Measurements from ENCODE around the gene TOPBP1. TPM values are rescaled to one million over a fixed set of nuclear protein-coding genes. Genes with fewer than 3 reads are reported as not detected.

The TOPBP1 gene
- total and polyA plus RNA-seq, 4 donors = 27.5 to 49.0 (median 38.6) TPM

GRCh38 chr3:133662278-133662651 is 524 bp upstream of the TOPBP1 start:
- H3K4me3 ChIP-seq (ENCODE audit: low read depth, low read length) = peak overlapping the region; percentile 81
- peak overlapping the region; percentile 85 for H3K27ac ChIP-seq (ENCODE audit: low read depth, low read length)
- WGBS (ENCODE audit: insufficient coverage) = 7% methylated on average over 3 of the region's 7 CpGs
- peaks cover 7% of the 10 kb centered on the region for H3K36me3 ChIP-seq (ENCODE audit: control insufficient read depth, insufficient read depth, low read length)
- H3K27me3 ChIP-seq (ENCODE audit: control insufficient read depth, insufficient read depth, low read length) = no peaks in the 10 kb centered on the region
- no peaks in the 10 kb centered on the region for H3K9me3 ChIP-seq (ENCODE audit: control insufficient read depth, insufficient read depth, low read length)
- peaks cover 3% of the 10 kb centered on the region for H3K4me1 ChIP-seq (ENCODE audit: control insufficient read depth, insufficient read depth, low read length)
- peak in 5 of 6 donors; percentile 15 to 85 (median 43) for DNase-seq (ENCODE audit: low read depth in 4 of 6, low spot score in 6 of 6)

DNA sequence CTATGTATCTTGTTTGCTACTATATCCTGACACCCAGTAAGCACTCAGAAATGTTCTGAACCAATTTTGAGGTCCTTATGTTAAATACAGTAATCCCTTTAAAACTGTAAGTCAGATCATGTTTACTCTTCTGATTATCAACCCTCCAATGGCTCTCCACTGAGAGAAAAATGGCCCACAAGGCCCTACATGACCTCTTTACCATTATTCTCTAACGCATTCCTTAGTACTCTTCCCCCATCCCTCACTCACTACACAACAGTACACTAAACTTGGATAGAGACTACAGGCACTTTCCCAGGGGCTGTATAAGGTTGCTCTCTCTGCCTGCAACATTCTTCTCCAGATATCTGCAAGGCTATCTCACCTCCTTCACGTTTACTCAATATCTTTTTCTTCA is 1.9 kb downstream of the TOPBP1 start:
- H3K27me3 ChIP-seq (ENCODE audit: control insufficient read depth, insufficient read depth, low read length) = no peaks in the 10 kb centered on the region
- peaks cover 14% of the 10 kb centered on the region for H3K36me3 ChIP-seq (ENCODE audit: control insufficient read depth, insufficient read depth, low read length)
- peaks cover 3% of the 10 kb centered on the region for H3K4me1 ChIP-seq (ENCODE audit: control insufficient read depth, insufficient read depth, low read length)
- H3K27ac ChIP-seq (ENCODE audit: low read depth, low read length) = no peak overlapping the region
- WGBS (ENCODE audit: insufficient coverage) = 55% methylated on average over 2 of the region's 2 CpGs
- DNase-seq (ENCODE audit: low read depth in 4 of 6, low spot score in 6 of 6) = no peak
- no peak overlapping the region for H3K4me3 ChIP-seq (ENCODE audit: low read depth, low read length)
- no peaks in the 10 kb centered on the region for H3K9me3 ChIP-seq (ENCODE audit: control insufficient read depth, insufficient read depth, low read length)

DNA sequence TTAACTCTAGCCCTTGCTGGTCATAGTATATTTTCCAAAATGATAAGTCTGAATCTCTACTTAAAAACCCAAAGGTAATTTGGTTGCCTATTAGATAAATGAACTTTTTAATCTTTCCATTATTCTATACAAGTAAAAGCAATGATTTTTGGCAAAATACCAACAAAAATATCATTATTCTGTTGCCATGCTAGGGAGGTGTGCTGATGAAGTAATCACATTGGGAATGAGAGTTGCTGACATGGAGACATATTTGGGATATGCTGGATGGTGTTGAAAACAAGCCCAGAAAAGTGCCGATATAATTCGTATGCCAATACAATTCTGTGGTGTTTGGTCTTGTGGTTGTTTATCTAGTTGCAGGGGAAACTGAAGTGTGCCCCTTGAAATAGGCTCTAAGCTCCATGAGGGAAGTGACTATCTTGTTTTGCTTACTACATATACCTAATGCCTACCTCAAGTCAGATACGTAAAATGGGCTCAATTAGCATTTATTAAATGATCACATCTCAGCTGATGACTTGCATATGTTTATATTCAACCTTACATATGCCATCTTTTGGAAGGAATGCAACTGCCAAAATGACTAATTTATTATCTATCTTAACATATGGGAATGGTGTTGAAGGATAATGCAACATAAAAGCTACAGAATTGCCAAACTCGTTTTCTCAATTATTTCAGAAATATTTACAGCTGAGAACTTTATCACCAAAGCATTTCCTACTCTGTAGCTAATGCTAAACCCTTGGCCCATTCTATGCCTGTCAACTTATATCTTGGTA is 5.8 kb downstream of the TOPBP1 start:
- 100% methylated on average over 3 of the region's 4 CpGs for WGBS (ENCODE audit: insufficient coverage)
- no peaks in the 10 kb centered on the region for H3K9me3 ChIP-seq (ENCODE audit: control insufficient read depth, insufficient read depth, low read length)
- H3K4me3 ChIP-seq (ENCODE audit: low read depth, low read length) = no peak overlapping the region
- H3K36me3 ChIP-seq (ENCODE audit: control insufficient read depth, insufficient read depth, low read length) = peaks cover 19% of the 10 kb centered on the region
- no peaks in the 10 kb centered on the region for H3K27me3 ChIP-seq (ENCODE audit: control insufficient read depth, insufficient read depth, low read length)
- no peaks in the 10 kb centered on the region for H3K4me1 ChIP-seq (ENCODE audit: control insufficient read depth, insufficient read depth, low read length)
- no peak overlapping the region for H3K27ac ChIP-seq (ENCODE audit: low read depth, low read length)
- no peak for DNase-seq (ENCODE audit: low read depth in 4 of 6, low spot score in 6 of 6)

- H3K4me3 ChIP-seq (ENCODE audit: low read depth, low read length) = no peak overlapping the region
- H3K9me3 ChIP-seq (ENCODE audit: control insufficient read depth, insufficient read depth, low read length) = no peaks in the 10 kb centered on the region
- no peaks in the 10 kb centered on the region for H3K4me1 ChIP-seq (ENCODE audit: control insufficient read depth, insufficient read depth, low read length)
- H3K36me3 ChIP-seq (ENCODE audit: control insufficient read depth, insufficient read depth, low read length) = peaks cover 14% of the 10 kb centered on the region
- peak in 1 of 6 donors; percentile 3 for DNase-seq (ENCODE audit: low read depth in 4 of 6, low spot score in 6 of 6)
- no CpG with 5 or more reads among the region's 4 CpGs for WGBS (ENCODE audit: insufficient coverage)
- no peaks in the 10 kb centered on the region for H3K27me3 ChIP-seq (ENCODE audit: control insufficient read depth, insufficient read depth, low read length)
- no peak overlapping the region for H3K27ac ChIP-seq (ENCODE audit: low read depth, low read length)
Measured at GRCh38 chr3:133649486-133650068, 12.2 kb downstream of the TOPBP1 start.

DNA sequence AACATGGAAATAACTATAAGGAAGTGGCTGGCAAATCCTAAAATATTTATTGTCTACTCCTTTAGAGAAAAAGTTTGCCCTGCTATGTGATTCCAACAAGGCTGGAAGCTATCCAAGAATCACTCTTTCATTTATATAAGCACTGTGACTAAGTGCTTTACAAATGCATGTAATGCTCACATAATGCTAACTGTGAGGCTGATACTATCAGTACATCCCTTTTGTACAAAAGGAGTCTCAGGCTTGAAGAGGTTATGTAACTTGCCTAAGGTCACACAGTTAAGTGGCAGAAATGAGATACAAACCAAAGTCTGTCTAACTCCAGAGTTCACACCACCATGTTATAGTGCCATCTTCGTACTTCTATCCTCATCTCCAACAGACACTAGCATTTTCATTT is 17.0 kb downstream of the TOPBP1 start:
- Histone ChIP-seq H3K4me1 (ENCODE audit: control insufficient read depth, insufficient read depth, low read length) (no peaks in the 10 kb centered on the region), H3K4me3 (ENCODE audit: low read depth, low read length) (no peak overlapping the region), H3K27me3 (ENCODE audit: control insufficient read depth, insufficient read depth, low read length) (no peaks in the 10 kb centered on the region), H3K36me3 (ENCODE audit: control insufficient read depth, insufficient read depth, low read length) (peaks cover 16% of the 10 kb centered on the region), H3K27ac (ENCODE audit: low read depth, low read length) (no peak overlapping the region), H3K9me3 (ENCODE audit: control insufficient read depth, insufficient read depth, low read length) (no peaks in the 10 kb centered on the region)
- DNase-seq (ENCODE audit: low read depth in 4 of 6, low spot score in 6 of 6) = peak in 1 of 6 donors; percentile 2
- no CpG with 5 or more reads among the region's 1 CpG for WGBS (ENCODE audit: insufficient coverage)

DNA sequence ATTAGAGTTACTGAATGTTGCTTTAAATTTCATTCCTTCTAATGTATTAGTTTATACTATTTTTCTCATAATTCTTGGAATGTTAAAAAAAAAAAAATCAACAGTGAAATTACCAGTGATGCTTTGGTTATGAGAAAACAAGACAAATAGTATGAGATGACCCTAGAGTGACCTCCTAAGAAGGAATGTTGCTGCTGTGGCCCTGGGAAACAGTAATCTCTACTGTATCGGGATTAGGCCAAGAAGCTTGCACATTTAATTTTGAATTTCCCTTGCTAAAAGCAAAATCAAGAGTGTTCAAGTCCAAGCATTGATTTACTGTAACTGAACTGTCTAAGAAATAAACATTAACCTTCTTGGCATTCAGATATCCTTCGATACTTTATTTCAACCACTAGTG is 18.1 kb downstream of the TOPBP1 start:
- H3K27me3 ChIP-seq (ENCODE audit: control insufficient read depth, insufficient read depth, low read length) = no peaks in the 10 kb centered on the region
- WGBS (ENCODE audit: insufficient coverage) = 96% methylated on average over 2 of the region's 2 CpGs
- H3K9me3 ChIP-seq (ENCODE audit: control insufficient read depth, insufficient read depth, low read length) = no peaks in the 10 kb centered on the region
- peaks cover 16% of the 10 kb centered on the region for H3K36me3 ChIP-seq (ENCODE audit: control insufficient read depth, insufficient read depth, low read length)
- no peak for DNase-seq (ENCODE audit: low read depth in 4 of 6, low spot score in 6 of 6)
- H3K27ac ChIP-seq (ENCODE audit: low read depth, low read length) = no peak overlapping the region
- no peak overlapping the region for H3K4me3 ChIP-seq (ENCODE audit: low read depth, low read length)
- no peaks in the 10 kb centered on the region for H3K4me1 ChIP-seq (ENCODE audit: control insufficient read depth, insufficient read depth, low read length)

- WGBS (ENCODE audit: insufficient coverage) = no CpG with 5 or more reads among the region's 4 CpGs
- no peaks in the 10 kb centered on the region for H3K27me3 ChIP-seq (ENCODE audit: control insufficient read depth, insufficient read depth, low read length)
- no peak overlapping the region for H3K27ac ChIP-seq (ENCODE audit: low read depth, low read length)
- H3K36me3 ChIP-seq (ENCODE audit: control insufficient read depth, insufficient read depth, low read length) = peaks cover 13% of the 10 kb centered on the region
- H3K4me1 ChIP-seq (ENCODE audit: control insufficient read depth, insufficient read depth, low read length) = no peaks in the 10 kb centered on the region
- no peak overlapping the region for H3K4me3 ChIP-seq (ENCODE audit: low read depth, low read length)
- no peaks in the 10 kb centered on the region for H3K9me3 ChIP-seq (ENCODE audit: control insufficient read depth, insufficient read depth, low read length)
- no peak for DNase-seq (ENCODE audit: low read depth in 4 of 6, low spot score in 6 of 6)
Measured at GRCh38 chr3:133641254-133641653, 20.5 kb downstream of the TOPBP1 start.

GRCh38 chr3:133633439-133633838 is 28.3 kb downstream of the TOPBP1 start:
- no peaks in the 10 kb centered on the region for H3K9me3 ChIP-seq (ENCODE audit: control insufficient read depth, insufficient read depth, low read length)
- 96% methylated on average over 3 of the region's 4 CpGs for WGBS (ENCODE audit: insufficient coverage)
- no peak overlapping the region for H3K27ac ChIP-seq (ENCODE audit: low read depth, low read length)
- H3K4me1 ChIP-seq (ENCODE audit: control insufficient read depth, insufficient read depth, low read length) = no peaks in the 10 kb centered on the region
- H3K36me3 ChIP-seq (ENCODE audit: control insufficient read depth, insufficient read depth, low read length) = peaks cover 24% of the 10 kb centered on the region
- DNase-seq (ENCODE audit: low read depth in 4 of 6, low spot score in 6 of 6) = no peak
- H3K27me3 ChIP-seq (ENCODE audit: control insufficient read depth, insufficient read depth, low read length) = no peaks in the 10 kb centered on the region
- H3K4me3 ChIP-seq (ENCODE audit: low read depth, low read length) = no peak overlapping the region

- Histone ChIP-seq H3K27me3 (ENCODE audit: control insufficient read depth, insufficient read depth, low read length) (no peaks in the 10 kb centered on the region), H3K9me3 (ENCODE audit: control insufficient read depth, insufficient read depth, low read length) (no peaks in the 10 kb centered on the region), H3K4me1 (ENCODE audit: control insufficient read depth, insufficient read depth, low read length) (no peaks in the 10 kb centered on the region), H3K4me3 (ENCODE audit: low read depth, low read length) (no peak overlapping the region), H3K36me3 (ENCODE audit: control insufficient read depth, insufficient read depth, low read length) (peaks cover 26% of the 10 kb centered on the region), H3K27ac (ENCODE audit: low read depth, low read length) (no peak overlapping the region)
- DNase-seq (ENCODE audit: low read depth in 4 of 6, low spot score in 6 of 6) = no peak
- no CpG with 5 or more reads among the region's 2 CpGs for WGBS (ENCODE audit: insufficient coverage)
Measured at GRCh38 chr3:133629146-133629545, 32.6 kb downstream of the TOPBP1 start.

- H3K27ac ChIP-seq (ENCODE audit: low read depth, low read length) = no peak overlapping the region
- no peaks in the 10 kb centered on the region for H3K4me1 ChIP-seq (ENCODE audit: control insufficient read depth, insufficient read depth, low read length)
- no peaks in the 10 kb centered on the region for H3K27me3 ChIP-seq (ENCODE audit: control insufficient read depth, insufficient read depth, low read length)
- no peak for DNase-seq (ENCODE audit: low read depth in 4 of 6, low spot score in 6 of 6)
- H3K4me3 ChIP-seq (ENCODE audit: low read depth, low read length) = no peak overlapping the region
- no peaks in the 10 kb centered on the region for H3K9me3 ChIP-seq (ENCODE audit: control insufficient read depth, insufficient read depth, low read length)
- peaks cover 22% of the 10 kb centered on the region for H3K36me3 ChIP-seq (ENCODE audit: control insufficient read depth, insufficient read depth, low read length)
Measured at GRCh38 chr3:133627789-133628188, 34.0 kb downstream of the TOPBP1 start.

Data from spinal cord (tissue), 10 donors.